ENCODE measurements around the gene SORBS2. TPM values are rescaled to one million over a fixed set of nuclear protein-coding genes. Genes with fewer than 3 reads are reported as not detected.

Gene SORBS2
- polyA plus RNA-seq, 2 of the 4 experiments (the other 2 are of a cell fraction) = 0.23 to 0.90 TPM

DNA sequence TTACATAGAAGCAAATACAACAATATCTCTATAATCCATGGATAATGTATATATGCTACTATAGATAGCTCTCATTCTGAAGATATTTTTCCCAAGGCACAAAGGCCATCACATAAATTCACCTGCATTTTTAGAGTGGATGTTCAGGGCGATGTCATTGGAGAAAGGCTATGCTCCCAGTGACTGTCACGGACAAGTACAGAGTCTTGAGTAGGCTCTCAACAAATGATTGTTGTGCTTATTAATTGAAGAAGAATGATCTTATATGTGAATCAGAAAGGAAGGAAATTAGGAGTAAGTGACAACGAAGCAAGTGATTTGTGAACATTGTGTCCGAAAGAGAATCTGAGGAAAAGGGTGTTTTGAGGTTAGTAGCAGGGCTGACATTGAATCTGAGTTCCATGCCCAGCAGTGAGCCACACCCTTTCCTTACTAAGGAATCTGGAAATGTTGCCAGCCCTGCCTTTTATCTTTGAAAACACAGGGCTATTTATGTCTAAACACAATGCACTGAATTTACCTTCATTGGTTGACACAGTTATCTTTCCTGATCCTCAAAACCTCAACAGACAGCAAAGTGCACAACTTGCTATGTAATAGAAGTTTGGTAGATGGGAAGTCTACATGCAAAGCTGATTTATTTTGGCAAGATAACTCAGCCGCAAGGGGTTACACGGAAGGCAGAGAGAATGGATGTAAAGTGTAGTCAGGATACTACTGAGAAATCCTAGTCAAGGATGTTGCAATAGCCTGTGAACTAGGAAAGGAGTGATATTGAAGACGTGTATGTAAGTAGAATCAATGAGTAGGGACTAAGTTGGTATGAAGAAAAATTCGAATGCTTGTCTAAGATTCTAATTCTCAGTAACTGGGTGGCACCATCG is 50.4 kb downstream of the SORBS2 start:
- 43% methylated on average over 9 of the region's 9 CpGs for WGBS (ENCODE audit: missing lambda C conversion rate)
- DNase-seq (ENCODE audit: low read depth in 1 of 2, low spot score in 1 of 2) (no peak), ATAC-seq (no peak), FAIRE-seq (no peak)
- no peak for TF ChIP-seq MAFK (IDR thresholded peaks at IDR 0.05; ENCODE audit: partially characterized antibody)
- Histone ChIP-seq H3K4me1 (no peaks in the 10 kb centered on the region), H3K27ac (no peak overlapping the region), H3K9me3 (no peaks in the 10 kb centered on the region), H3K4me2 (peak overlapping the region; percentile 23; the same call in 1 of the 3 replicates), H3K4me3 (no peak overlapping the region)
- ChIA-PET POLR2A (no interaction called here), CTCF (interaction anchor here (0.6 kb wide), 2 partner anchors 11 to 105 kb away, joined by 3 read pairs; no protein-coding TSS in a partner anchor)

DNA sequence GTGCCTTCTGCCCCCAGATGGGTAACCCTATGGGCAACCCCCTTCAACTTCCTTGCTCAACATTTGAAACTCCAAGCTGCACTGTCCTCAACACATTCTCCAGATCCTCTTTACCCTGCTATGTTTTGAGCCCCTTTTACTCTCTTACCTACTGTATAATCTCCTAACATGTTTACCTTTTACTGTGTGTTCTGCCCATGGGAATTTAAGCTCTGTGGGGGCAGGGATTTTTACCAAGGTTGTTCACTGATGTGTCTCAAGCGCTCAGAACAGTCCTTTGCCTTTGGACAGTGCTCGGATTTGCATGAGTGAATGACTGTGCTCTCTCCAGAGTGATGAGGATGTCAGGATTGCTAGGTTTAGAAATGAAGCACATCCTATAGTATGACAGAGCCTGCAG is 53.2 kb downstream of the SORBS2 start:
- TF ChIP-seq, protein P1, sequence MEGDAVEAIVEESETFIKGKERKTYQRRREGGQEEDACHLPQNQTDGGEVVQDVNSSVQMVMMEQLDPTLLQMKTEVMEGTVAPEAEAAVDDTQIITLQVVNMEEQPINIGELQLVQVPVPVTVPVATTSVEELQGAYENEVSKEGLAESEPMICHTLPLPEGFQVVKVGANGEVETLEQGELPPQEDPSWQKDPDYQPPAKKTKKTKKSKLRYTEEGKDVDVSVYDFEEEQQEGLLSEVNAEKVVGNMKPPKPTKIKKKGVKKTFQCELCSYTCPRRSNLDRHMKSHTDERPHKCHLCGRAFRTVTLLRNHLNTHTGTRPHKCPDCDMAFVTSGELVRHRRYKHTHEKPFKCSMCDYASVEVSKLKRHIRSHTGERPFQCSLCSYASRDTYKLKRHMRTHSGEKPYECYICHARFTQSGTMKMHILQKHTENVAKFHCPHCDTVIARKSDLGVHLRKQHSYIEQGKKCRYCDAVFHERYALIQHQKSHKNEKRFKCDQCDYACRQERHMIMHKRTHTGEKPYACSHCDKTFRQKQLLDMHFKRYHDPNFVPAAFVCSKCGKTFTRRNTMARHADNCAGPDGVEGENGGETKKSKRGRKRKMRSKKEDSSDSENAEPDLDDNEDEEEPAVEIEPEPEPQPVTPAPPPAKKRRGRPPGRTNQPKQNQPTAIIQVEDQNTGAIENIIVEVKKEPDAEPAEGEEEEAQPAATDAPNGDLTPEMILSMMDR (IDR thresholded peaks at IDR 0.05) = no peak
- TF ChIP-seq JUNB (IDR thresholded peaks at IDR 0.05) (no peak), FOXS1 (CRISPR knock-in tag; IDR thresholded peaks at IDR 0.05) (no peak), CBX2 (IDR thresholded peaks at IDR 0.05; ENCODE audit: borderline replicate concordance, low read depth) (no peak), NPAS2 (CRISPR knock-in tag; IDR thresholded peaks at IDR 0.05; ENCODE audit: borderline replicate concordance) (no peak), SMC3 (IDR thresholded peaks at IDR 0.05) (no peak), EHMT2 (IDR thresholded peaks at IDR 0.05; ENCODE audit: low read depth) (no peak), POLR2A (IDR thresholded peaks at IDR 0.05; ENCODE audit: low read length) (no peak), HDAC2 (IDR thresholded peaks at IDR 0.05) (no peak), KDM1A (IDR thresholded peaks at IDR 0.05; ENCODE audit: low read depth) (no peak), CEBPB (IDR thresholded peaks at IDR 0.05) (no peak), ZFP36 (IDR thresholded peaks at IDR 0.05; ENCODE audit: borderline replicate concordance, partially characterized antibody) (no peak)
- TF ChIP-seq, protein P2, sequence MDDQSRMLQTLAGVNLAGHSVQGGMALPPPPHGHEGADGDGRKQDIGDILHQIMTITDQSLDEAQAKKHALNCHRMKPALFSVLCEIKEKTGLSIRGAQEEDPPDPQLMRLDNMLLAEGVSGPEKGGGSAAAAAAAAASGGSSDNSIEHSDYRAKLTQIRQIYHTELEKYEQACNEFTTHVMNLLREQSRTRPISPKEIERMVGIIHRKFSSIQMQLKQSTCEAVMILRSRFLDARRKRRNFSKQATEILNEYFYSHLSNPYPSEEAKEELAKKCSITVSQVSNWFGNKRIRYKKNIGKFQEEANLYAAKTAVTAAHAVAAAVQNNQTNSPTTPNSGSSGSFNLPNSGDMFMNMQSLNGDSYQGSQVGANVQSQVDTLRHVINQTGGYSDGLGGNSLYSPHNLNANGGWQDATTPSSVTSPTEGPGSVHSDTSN (IDR thresholded peaks at IDR 0.05) = no peak
- TF ChIP-seq, protein P3, sequence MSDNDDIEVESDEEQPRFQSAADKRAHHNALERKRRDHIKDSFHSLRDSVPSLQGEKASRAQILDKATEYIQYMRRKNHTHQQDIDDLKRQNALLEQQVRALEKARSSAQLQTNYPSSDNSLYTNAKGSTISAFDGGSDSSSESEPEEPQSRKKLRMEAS (IDR thresholded peaks at IDR 0.05) = no peak
- TF ChIP-seq, protein P4, sequence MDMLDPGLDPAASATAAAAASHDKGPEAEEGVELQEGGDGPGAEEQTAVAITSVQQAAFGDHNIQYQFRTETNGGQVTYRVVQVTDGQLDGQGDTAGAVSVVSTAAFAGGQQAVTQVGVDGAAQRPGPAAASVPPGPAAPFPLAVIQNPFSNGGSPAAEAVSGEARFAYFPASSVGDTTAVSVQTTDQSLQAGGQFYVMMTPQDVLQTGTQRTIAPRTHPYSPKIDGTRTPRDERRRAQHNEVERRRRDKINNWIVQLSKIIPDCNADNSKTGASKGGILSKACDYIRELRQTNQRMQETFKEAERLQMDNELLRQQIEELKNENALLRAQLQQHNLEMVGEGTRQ (IDR thresholded peaks at IDR 0.05) = no peak
- H3K9me3 ChIP-seq = no peaks in the 10 kb centered on the region
- ATAC-seq = no peak
- ChIA-PET CTCF (interaction anchor here (1.2 kb wide), 1 partner anchor 279 kb away, joined by 3 read pairs; no protein-coding TSS in a partner anchor), POLR2A (no interaction called here)
- H3K4me3 ChIP-seq = no peak overlapping the region
- H3K4me2 ChIP-seq = no peak overlapping the region
- no peak overlapping the region for H3K27ac ChIP-seq
- no peak for FAIRE-seq
- 25% methylated on average over 2 of the region's 2 CpGs for WGBS (ENCODE audit: missing lambda C conversion rate)
- H3K4me1 ChIP-seq = no peaks in the 10 kb centered on the region
- no peak for DNase-seq (ENCODE audit: low read depth in 1 of 2, low spot score in 1 of 2)

DNA sequence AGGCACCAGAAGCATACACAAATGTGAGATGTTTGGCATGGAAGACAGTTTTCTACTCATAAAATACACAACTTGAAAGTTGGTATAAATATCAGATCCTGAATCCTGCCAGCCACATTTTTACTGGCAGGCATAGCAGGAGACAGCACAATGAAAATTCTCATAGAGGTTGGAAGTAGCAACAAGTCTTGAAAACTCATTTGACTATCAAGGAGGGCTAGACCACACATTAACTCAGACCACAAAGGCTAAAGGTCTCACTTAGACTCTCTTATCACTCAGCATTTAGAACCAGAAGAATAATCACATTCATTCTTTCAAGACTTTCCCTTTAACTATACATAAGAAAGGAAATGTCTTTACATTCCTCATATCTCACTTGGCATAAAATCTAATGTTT is 56.5 kb downstream of the SORBS2 start:
- no peak for FAIRE-seq
- H3K4me2 ChIP-seq = no peak overlapping the region

More for the DNA sequence above, 56.5 kb downstream of the SORBS2 start:
- CTCF ChIA-PET = no interaction called here
- Histone ChIP-seq H3K4me3 (no peak overlapping the region), H3K9me3 (no peaks in the 10 kb centered on the region), H3K4me1 (no peaks in the 10 kb centered on the region), H3K27ac (no peak overlapping the region)
- ATAC-seq = no peak
- POLR2A ChIA-PET = no interaction called here
- no peak for TF ChIP-seq JUNB (IDR thresholded peaks at IDR 0.05)
- TF ChIP-seq TFCP2L1 (CRISPR knock-in tag; IDR thresholded peaks at IDR 0.05) = no peak
- TF ChIP-seq, protein P5, sequence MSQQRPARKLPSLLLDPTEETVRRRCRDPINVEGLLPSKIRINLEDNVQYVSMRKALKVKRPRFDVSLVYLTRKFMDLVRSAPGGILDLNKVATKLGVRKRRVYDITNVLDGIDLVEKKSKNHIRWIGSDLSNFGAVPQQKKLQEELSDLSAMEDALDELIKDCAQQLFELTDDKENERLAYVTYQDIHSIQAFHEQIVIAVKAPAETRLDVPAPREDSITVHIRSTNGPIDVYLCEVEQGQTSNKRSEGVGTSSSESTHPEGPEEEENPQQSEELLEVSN (IDR thresholded peaks at IDR 0.05; ENCODE audit: borderline replicate concordance, low read depth) = no peak
- no peak for TF ChIP-seq HOXB13 (CRISPR knock-in tag; IDR thresholded peaks at IDR 0.05; ENCODE audit: low read depth)
- TF ChIP-seq ZNF302 (CRISPR knock-in tag; IDR thresholded peaks at IDR 0.05) = no peak
- DNase-seq (ENCODE audit: low read depth in 1 of 2, low spot score in 1 of 2) = no peak
